ENCODE data around the gene FNIP2.

- TF ChIP-seq CTCF (IDR thresholded peaks at IDR 0.05) (no peak), POLR2A (IDR thresholded peaks at IDR 0.05) (no peak)
Observed at GRCh38 chr4:158818560-158819140, 49.8 kb downstream of the FNIP2 start.

Measured in testis (tissue), 2 donors.